HTR-8/SVneo (cell line): ENCODE data around the gene ZFAND5.

Experiments
- DNase-seq: peaks from one replicate; pipeline ENCODE4 v3.0.0; 2011; ENCODE audit warnings: low spot score, mixed read lengths; ENCODE audit not compliant: insufficient read length
- FAIRE-seq: peaks from 2 replicates; lab custom pipeline; 2011; peaks lifted over from hg19 to GRCh38; lab: Jason Lieb, UNC

ZFAND5 gene

GRCh38 chr9:72332351-72332750, 32.7 kb downstream of the ZFAND5 start:
- DNase-seq (no peak), FAIRE-seq (no peak)

- no peak for FAIRE-seq
- no peak for DNase-seq
Observed at GRCh38 chr9:72327631-72328030, 37.4 kb downstream of the ZFAND5 start.

- no peak for FAIRE-seq
Observed at GRCh38 chr9:72326641-72327040, 38.4 kb downstream of the ZFAND5 start.

GRCh38 chr9:72324974-72325373, 40.0 kb downstream of the ZFAND5 start:
- DNase-seq (no peak), FAIRE-seq (no peak)

More at GRCh38 chr9:72326641-72327040, 38.4 kb downstream of the ZFAND5 start:
- DNase-seq, result no peak

- DNase-seq, result no peak
- FAIRE-seq, result no peak
Observed at GRCh38 chr9:72322678-72323077, 42.3 kb downstream of the ZFAND5 start.

GRCh38 chr9:72322259-72322658, 42.7 kb downstream of the ZFAND5 start:
- no peak for DNase-seq
- no peak for FAIRE-seq

GRCh38 chr9:72315510-72316311, 49.3 kb downstream of the ZFAND5 start:
- DNase-seq, result no peak
- FAIRE-seq, result peak; percentile 40

GRCh38 chr9:72315089-72315509, 49.9 kb downstream of the ZFAND5 start:
- no peak for DNase-seq
- no peak for FAIRE-seq

- FAIRE-seq (no peak), DNase-seq (no peak)
Observed at GRCh38 chr9:72313507-72313906, 51.5 kb downstream of the ZFAND5 start.

GRCh38 chr9:72312386-72312987, 52.5 kb downstream of the ZFAND5 start:
- no peak for DNase-seq
- FAIRE-seq, result no peak

- FAIRE-seq, result no peak
- no peak for DNase-seq
Observed at GRCh38 chr9:72309364-72310133, 55.5 kb downstream of the ZFAND5 start.

- DNase-seq, result no peak
- FAIRE-seq, result no peak
Observed at GRCh38 chr9:72306761-72307160, 58.2 kb downstream of the ZFAND5 start.

GRCh38 chr9:72305707-72306106, 59.3 kb downstream of the ZFAND5 start:
- FAIRE-seq (no peak), DNase-seq (no peak)

GRCh38 chr9:72305102-72305546, 59.9 kb downstream of the ZFAND5 start:
- DNase-seq, result no peak
- no peak for FAIRE-seq

- DNase-seq, result no peak
- FAIRE-seq, result no peak
Observed at GRCh38 chr9:72304538-72304937, 60.5 kb downstream of the ZFAND5 start.
